GM13976 (cell line): ENCODE data around the gene PLXNA3.

Experiments
- DNase-seq: peaks from one replicate; pipeline ENCODE4 v3.0.0; 2012; ENCODE audit warnings: low spot score
- in situ Hi-C: fragments of 300-500 bp; cut with MboI; formaldehyde crosslinking; loops from one replicate; pipeline ENCODE4 v1.12.0; 2022; ENCODE audit warnings: low sequenced_read_pairs, mixed read lengths, inconsistent platforms; ENCODE audit not compliant: unreplicated experiment
- TF ChIP-seq, protein P1 (sequence below): IDR thresholded peaks from 2 replicates; pipeline ENCODE4 v1.5.1; 2012; ENCODE audit warnings: borderline replicate concordance, mild to moderate bottlenecking; ENCODE audit not compliant: insufficient read depth; ENCODE audit errors: extremely low read depth, missing control alignments, control extremely low read depth

Gene PLXNA3

DNA sequence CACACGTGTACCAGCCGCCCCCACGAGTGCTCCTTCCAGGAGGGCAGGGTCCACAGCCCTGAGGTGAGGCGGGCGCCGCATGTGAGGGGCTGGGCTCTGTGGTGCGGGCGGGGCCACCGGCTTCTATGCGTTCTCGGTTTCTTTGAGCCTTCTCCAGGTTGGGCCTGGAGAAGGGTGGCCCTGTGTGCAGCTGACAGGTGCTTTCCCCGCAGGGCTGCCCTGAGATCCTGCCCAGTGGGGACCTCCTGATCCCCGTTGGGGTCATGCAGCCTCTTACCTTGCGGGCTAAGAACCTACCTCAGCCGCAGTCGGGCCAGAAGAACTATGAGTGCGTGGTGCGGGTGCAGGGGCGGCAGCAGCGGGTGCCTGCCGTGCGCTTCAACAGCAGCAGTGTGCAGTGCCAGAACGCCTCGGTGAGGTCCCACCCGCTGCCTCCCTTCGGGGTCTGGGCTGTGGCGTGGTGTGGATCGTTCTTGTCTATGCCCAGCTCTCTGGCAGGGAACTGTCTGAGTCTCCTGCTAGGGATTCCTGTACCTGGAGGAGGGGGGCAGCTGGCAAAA is 6.8 kb downstream of the PLXNA3 start:
- TF ChIP-seq, protein P1, sequence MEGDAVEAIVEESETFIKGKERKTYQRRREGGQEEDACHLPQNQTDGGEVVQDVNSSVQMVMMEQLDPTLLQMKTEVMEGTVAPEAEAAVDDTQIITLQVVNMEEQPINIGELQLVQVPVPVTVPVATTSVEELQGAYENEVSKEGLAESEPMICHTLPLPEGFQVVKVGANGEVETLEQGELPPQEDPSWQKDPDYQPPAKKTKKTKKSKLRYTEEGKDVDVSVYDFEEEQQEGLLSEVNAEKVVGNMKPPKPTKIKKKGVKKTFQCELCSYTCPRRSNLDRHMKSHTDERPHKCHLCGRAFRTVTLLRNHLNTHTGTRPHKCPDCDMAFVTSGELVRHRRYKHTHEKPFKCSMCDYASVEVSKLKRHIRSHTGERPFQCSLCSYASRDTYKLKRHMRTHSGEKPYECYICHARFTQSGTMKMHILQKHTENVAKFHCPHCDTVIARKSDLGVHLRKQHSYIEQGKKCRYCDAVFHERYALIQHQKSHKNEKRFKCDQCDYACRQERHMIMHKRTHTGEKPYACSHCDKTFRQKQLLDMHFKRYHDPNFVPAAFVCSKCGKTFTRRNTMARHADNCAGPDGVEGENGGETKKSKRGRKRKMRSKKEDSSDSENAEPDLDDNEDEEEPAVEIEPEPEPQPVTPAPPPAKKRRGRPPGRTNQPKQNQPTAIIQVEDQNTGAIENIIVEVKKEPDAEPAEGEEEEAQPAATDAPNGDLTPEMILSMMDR, result no peak
- in situ Hi-C loops, result no loop called here
- no peak for DNase-seq

GRCh38 chrX:154465601-154466000 is 7.5 kb downstream of the PLXNA3 start:
- TF ChIP-seq, protein P1, result no peak
- in situ Hi-C loops, result no loop called here

GRCh38 chrX:154466036-154466435 is 8.0 kb downstream of the PLXNA3 start:
- TF ChIP-seq, protein P1, result no peak
- in situ Hi-C loops, result no loop called here
- DNase-seq, result no peak

More at GRCh38 chrX:154465601-154466000, 7.5 kb downstream of the PLXNA3 start:
- DNase-seq, result no peak

DNA sequence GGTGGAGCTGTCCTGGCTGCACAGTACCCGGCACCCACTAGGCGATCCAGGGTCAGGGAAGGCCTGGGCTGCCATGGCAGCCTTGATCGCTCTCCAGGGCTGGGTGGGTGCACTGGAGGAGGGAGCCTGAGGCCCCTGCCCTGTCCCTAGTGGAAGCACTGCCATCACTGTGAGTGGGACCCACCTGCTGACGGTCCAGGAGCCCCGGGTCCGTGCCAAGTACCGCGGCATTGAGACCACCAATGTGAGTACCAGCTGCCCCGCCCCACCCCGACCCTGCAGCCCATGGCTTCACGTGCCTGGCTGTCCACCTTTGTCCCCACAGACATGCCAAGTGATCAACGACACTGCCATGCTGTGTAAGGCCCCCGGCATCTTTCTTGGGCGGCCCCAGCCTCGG is 8.8 kb downstream of the PLXNA3 start:
- TF ChIP-seq, protein P1, result no peak
- in situ Hi-C loops, result no loop called here
- DNase-seq, result no peak

- in situ Hi-C loops, result no loop called here
- DNase-seq, result no peak
- TF ChIP-seq, protein P1, result no peak
Observed at GRCh38 chrX:154467556-154467955, 9.5 kb downstream of the PLXNA3 start.

- in situ Hi-C loops, result no loop called here
- TF ChIP-seq, protein P1, result no peak
- DNase-seq, result no peak
Observed at GRCh38 chrX:154468217-154468616, 10.1 kb downstream of the PLXNA3 start.
